ENCODE data around the gene GPR4.
"Not testable (repeated sequence)": the region's sequence is repeated elsewhere in the genome, so short reads cannot be mapped to it uniquely, and the experiment has no call there.

Gene GPR4

GRCh38 chr19:45628219-45628618 is 26.2 kb upstream of the GPR4 start:
- DNase-seq; in situ Hi-C loops (cut with MboI; ENCODE audit: low pct_unique_long_range_greater_than_20kb, low sequenced_read_pairs): not testable (repeated sequence)

- in situ Hi-C loops (cut with MboI; ENCODE audit: low pct_unique_long_range_greater_than_20kb, low sequenced_read_pairs), result no loop called here
- no peak for DNase-seq
Observed at GRCh38 chr19:45623984-45624383, 22.0 kb upstream of the GPR4 start.

GRCh38 chr19:45621976-45622503 is 20.0 kb upstream of the GPR4 start:
- no peak for DNase-seq
- in situ Hi-C loops (cut with MboI; ENCODE audit: low pct_unique_long_range_greater_than_20kb, low sequenced_read_pairs), result no loop called here

- in situ Hi-C loops (cut with MboI; ENCODE audit: low pct_unique_long_range_greater_than_20kb, low sequenced_read_pairs), result no loop called here
- no peak for DNase-seq
Observed at GRCh38 chr19:45621389-45621788, 19.4 kb upstream of the GPR4 start.

- in situ Hi-C loops (cut with MboI; ENCODE audit: low pct_unique_long_range_greater_than_20kb, low sequenced_read_pairs), result no loop called here
- DNase-seq, result no peak
Observed at GRCh38 chr19:45616704-45617017, 14.6 kb upstream of the GPR4 start.

- in situ Hi-C loops (cut with MboI; ENCODE audit: low pct_unique_long_range_greater_than_20kb, low sequenced_read_pairs), result no loop called here
- peak; percentile 93 for DNase-seq
Observed at GRCh38 chr19:45615795-45616703, 14.0 kb upstream of the GPR4 start.

GRCh38 chr19:45615056-45615455 is 13.0 kb upstream of the GPR4 start:
- in situ Hi-C loops (cut with MboI; ENCODE audit: low pct_unique_long_range_greater_than_20kb, low sequenced_read_pairs); DNase-seq: not testable (repeated sequence)

- DNase-seq, result peak; percentile 71
- in situ Hi-C loops (cut with MboI; ENCODE audit: low pct_unique_long_range_greater_than_20kb, low sequenced_read_pairs), result no loop called here
Observed at GRCh38 chr19:45613926-45614725, 12.1 kb upstream of the GPR4 start.

- DNase-seq, result no peak
- in situ Hi-C loops (cut with MboI; ENCODE audit: low pct_unique_long_range_greater_than_20kb, low sequenced_read_pairs), result no loop called here
Observed at GRCh38 chr19:45608948-45609347, 6.9 kb upstream of the GPR4 start.

GRCh38 chr19:45607071-45608029 is 5.3 kb upstream of the GPR4 start:
- in situ Hi-C loops (cut with MboI; ENCODE audit: low pct_unique_long_range_greater_than_20kb, low sequenced_read_pairs), result no loop called here

GRCh38 chr19:45601115-45601514 is 897 bp downstream of the GPR4 start:
- in situ Hi-C loops (cut with MboI; ENCODE audit: low pct_unique_long_range_greater_than_20kb, low sequenced_read_pairs), result no loop called here
- DNase-seq, result no peak

More at GRCh38 chr19:45607071-45608029, 5.3 kb upstream of the GPR4 start:
- DNase-seq, result peak; percentile 73

- no peak for DNase-seq
- in situ Hi-C loops (cut with MboI; ENCODE audit: low pct_unique_long_range_greater_than_20kb, low sequenced_read_pairs), result no loop called here
Observed at GRCh38 chr19:45600340-45600885, 1.6 kb downstream of the GPR4 start.

GRCh38 chr19:45599286-45599685 is 2.7 kb downstream of the GPR4 start:
- in situ Hi-C loops (cut with MboI; ENCODE audit: low pct_unique_long_range_greater_than_20kb, low sequenced_read_pairs), result no loop called here

GRCh38 chr19:45598267-45599001 is 3.6 kb downstream of the GPR4 start:
- in situ Hi-C loops (cut with MboI; ENCODE audit: low pct_unique_long_range_greater_than_20kb, low sequenced_read_pairs), result no loop called here
- DNase-seq, result peak; percentile 17

More at GRCh38 chr19:45599286-45599685, 2.7 kb downstream of the GPR4 start:
- DNase-seq, result no peak

GRCh38 chr19:45597425-45598111 is 4.4 kb downstream of the GPR4 start:
- in situ Hi-C loops (cut with MboI; ENCODE audit: low pct_unique_long_range_greater_than_20kb, low sequenced_read_pairs), result no loop called here
- no peak for DNase-seq

- DNase-seq, result no peak
- in situ Hi-C loops (cut with MboI; ENCODE audit: low pct_unique_long_range_greater_than_20kb, low sequenced_read_pairs), result no loop called here
Observed at GRCh38 chr19:45595814-45596213, 6.2 kb downstream of the GPR4 start.

GRCh38 chr19:45593520-45593919 is 8.5 kb downstream of the GPR4 start:
- in situ Hi-C loops (cut with MboI; ENCODE audit: low pct_unique_long_range_greater_than_20kb, low sequenced_read_pairs), result no loop called here

More at GRCh38 chr19:45593520-45593919, 8.5 kb downstream of the GPR4 start:
- DNase-seq, result no peak

All from KBM-7 (cell line).